HL-60 (cell line): Measurements from ENCODE around the gene NIBAN1.
A peak's percentile ranks its signal among the peaks of the same experiment; 100 is the strongest.

Experiments
- POLR2AphosphoS5 ChIP-seq: IDR thresholded peaks from 2 replicates; pipeline ENCODE4 v1.6.1; 2012; ENCODE audit warnings: low read depth
- TF ChIP-seq, protein P1 (sequence below): IDR thresholded peaks from one replicate; pipeline ENCODE4 v1.5.1; 2011; ENCODE audit warnings: low read length, control low read depth, inconsistent platforms; ENCODE audit not compliant: insufficient read depth
- TF ChIP-seq, protein P2 (sequence below): IDR thresholded peaks from 2 replicates; pipeline ENCODE4 v1.6.1; 2012; ENCODE audit warnings: low read depth; ENCODE audit not compliant: insufficient replicate concordance

DNA sequence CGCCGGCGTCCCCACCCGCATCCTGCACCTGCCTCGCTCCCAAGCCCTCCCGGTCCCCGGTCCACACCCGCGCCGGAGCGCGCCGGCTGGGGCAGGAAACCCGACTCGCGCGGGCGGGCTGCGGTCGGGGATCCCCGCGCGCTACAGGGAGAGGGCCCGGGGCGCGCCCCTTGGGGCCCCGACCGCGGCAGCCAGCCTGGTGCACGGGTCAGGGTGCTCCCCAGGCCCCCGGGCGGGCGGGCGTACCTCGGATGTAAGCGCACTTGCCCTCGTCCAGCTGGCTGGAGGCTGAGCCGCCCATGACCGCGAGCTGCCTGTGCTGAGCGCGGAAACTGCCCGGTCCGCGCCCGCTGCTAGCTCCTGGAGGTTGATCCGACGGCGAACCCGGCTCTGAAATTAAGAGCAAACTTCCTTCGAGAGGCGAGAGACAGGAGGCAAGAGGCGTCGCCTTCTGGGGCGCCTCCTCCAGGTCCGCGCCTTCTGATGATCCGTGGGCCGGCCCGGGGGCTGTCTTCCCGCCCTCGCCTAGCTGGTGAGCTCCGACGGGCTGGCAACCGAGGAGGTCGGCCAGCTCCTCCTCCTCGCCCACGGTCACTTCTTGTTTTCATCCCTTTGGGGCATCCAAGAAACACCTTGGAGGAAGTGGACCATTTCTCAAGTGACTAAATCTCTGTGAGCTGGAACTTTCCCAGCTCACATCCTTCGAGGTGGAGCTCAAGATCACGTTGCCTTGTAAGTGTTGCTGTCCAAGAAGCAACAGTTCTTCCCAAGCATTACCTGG lies at the start of gene NIBAN1:
- TF ChIP-seq, protein P1, sequence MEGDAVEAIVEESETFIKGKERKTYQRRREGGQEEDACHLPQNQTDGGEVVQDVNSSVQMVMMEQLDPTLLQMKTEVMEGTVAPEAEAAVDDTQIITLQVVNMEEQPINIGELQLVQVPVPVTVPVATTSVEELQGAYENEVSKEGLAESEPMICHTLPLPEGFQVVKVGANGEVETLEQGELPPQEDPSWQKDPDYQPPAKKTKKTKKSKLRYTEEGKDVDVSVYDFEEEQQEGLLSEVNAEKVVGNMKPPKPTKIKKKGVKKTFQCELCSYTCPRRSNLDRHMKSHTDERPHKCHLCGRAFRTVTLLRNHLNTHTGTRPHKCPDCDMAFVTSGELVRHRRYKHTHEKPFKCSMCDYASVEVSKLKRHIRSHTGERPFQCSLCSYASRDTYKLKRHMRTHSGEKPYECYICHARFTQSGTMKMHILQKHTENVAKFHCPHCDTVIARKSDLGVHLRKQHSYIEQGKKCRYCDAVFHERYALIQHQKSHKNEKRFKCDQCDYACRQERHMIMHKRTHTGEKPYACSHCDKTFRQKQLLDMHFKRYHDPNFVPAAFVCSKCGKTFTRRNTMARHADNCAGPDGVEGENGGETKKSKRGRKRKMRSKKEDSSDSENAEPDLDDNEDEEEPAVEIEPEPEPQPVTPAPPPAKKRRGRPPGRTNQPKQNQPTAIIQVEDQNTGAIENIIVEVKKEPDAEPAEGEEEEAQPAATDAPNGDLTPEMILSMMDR: no peak
- TF ChIP-seq POLR2AphosphoS5: peak; percentile 81; the same call in 1 of the 2 replicates
- TF ChIP-seq, protein P2, sequence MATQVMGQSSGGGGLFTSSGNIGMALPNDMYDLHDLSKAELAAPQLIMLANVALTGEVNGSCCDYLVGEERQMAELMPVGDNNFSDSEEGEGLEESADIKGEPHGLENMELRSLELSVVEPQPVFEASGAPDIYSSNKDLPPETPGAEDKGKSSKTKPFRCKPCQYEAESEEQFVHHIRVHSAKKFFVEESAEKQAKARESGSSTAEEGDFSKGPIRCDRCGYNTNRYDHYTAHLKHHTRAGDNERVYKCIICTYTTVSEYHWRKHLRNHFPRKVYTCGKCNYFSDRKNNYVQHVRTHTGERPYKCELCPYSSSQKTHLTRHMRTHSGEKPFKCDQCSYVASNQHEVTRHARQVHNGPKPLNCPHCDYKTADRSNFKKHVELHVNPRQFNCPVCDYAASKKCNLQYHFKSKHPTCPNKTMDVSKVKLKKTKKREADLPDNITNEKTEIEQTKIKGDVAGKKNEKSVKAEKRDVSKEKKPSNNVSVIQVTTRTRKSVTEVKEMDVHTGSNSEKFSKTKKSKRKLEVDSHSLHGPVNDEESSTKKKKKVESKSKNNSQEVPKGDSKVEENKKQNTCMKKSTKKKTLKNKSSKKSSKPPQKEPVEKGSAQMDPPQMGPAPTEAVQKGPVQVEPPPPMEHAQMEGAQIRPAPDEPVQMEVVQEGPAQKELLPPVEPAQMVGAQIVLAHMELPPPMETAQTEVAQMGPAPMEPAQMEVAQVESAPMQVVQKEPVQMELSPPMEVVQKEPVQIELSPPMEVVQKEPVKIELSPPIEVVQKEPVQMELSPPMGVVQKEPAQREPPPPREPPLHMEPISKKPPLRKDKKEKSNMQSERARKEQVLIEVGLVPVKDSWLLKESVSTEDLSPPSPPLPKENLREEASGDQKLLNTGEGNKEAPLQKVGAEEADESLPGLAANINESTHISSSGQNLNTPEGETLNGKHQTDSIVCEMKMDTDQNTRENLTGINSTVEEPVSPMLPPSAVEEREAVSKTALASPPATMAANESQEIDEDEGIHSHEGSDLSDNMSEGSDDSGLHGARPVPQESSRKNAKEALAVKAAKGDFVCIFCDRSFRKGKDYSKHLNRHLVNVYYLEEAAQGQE: peak; percentile 36
